ENCODE measurements around the gene TUBB8B.
"Not testable (repeated sequence)": the region's sequence is repeated elsewhere in the genome, so short reads cannot be mapped to it uniquely, and the experiment has no call there.

DNA sequence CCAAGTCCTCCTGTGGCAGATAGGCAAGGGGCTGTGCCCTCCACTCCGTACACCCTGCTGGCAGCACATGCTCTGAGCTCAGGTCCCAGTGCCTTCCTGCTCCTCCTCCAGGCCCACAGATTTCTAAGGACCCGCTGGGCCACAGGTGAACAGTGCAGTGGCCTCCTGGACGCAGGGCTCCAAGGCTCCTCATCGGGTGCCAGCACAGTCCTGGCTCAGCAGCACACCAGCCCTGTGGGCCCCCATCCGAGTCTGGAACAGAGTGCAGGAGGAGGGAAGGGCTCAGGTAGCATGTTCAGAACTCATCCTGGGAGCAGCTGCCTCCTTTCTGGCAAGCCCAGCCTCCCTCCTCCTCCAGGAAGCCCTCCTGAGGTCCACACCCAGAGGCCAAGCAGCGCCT is 30.8 kb upstream of the TUBB8B start:
- TF ChIP-seq, protein P1, sequence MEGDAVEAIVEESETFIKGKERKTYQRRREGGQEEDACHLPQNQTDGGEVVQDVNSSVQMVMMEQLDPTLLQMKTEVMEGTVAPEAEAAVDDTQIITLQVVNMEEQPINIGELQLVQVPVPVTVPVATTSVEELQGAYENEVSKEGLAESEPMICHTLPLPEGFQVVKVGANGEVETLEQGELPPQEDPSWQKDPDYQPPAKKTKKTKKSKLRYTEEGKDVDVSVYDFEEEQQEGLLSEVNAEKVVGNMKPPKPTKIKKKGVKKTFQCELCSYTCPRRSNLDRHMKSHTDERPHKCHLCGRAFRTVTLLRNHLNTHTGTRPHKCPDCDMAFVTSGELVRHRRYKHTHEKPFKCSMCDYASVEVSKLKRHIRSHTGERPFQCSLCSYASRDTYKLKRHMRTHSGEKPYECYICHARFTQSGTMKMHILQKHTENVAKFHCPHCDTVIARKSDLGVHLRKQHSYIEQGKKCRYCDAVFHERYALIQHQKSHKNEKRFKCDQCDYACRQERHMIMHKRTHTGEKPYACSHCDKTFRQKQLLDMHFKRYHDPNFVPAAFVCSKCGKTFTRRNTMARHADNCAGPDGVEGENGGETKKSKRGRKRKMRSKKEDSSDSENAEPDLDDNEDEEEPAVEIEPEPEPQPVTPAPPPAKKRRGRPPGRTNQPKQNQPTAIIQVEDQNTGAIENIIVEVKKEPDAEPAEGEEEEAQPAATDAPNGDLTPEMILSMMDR (IDR thresholded peaks at IDR 0.05; ENCODE audit: poor library complexity), result not testable (repeated sequence)
- not testable (repeated sequence) for TF ChIP-seq EZH2 (IDR thresholded peaks at IDR 0.05; ENCODE audit: borderline replicate concordance); EZH2phosphoT487 (IDR thresholded peaks at IDR 0.05; ENCODE audit: low read depth, severe bottlenecking, unreplicated experiment)
